ENCODE data around the gene SORCS2. TPM values are rescaled to one million over a fixed set of nuclear protein-coding genes. Genes with fewer than 3 reads are reported as not detected.

SORCS2 gene
- total RNA-seq, 3 donors from 2014 or later = 0.66 to 1.3 (median 0.80) TPM

DNA sequence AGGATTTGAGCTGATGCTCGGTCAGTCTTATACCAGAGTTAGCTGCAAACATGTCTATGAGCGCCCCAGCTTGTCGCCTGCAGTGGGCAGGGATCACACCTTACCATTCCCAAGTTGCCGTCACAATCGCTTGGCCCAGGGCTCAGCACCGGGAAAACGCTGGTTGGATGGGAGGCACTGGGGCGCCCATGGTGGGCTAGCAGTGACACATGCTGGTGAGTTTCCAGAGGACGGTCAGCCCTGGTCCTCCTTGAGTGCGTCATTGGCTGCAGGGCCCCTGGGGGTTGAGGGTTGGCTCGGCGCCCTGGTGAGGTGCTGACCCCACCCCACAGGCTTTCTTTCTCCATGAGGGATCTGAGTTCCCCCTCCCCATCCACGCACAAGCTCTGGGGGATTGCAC lies 50.4 kb downstream of the SORCS2 start:
- Histone ChIP-seq H3K9me3 (peaks cover 0 to 10% of the 10 kb centered on the region in 2 donors), H3K27me3 (no peaks in the 10 kb centered on the region), H3K36me3 (no peaks in the 10 kb centered on the region), H3K27ac (no peak overlapping the region), H3K4me3 (no peak overlapping the region), H3K4me1 (no peaks in the 10 kb centered on the region)
- DNase-seq (ENCODE audit: low spot score in 2 of 2) = no peak
- intact Hi-C loops (cut with DNase I; ENCODE audit: low total_unique reads) = no loop called here
- TF ChIP-seq POLR2A (IDR thresholded peaks at IDR 0.05) (no peak), POLR2AphosphoS5 (IDR thresholded peaks at IDR 0.05) (no peak)
- TF ChIP-seq, protein P1, sequence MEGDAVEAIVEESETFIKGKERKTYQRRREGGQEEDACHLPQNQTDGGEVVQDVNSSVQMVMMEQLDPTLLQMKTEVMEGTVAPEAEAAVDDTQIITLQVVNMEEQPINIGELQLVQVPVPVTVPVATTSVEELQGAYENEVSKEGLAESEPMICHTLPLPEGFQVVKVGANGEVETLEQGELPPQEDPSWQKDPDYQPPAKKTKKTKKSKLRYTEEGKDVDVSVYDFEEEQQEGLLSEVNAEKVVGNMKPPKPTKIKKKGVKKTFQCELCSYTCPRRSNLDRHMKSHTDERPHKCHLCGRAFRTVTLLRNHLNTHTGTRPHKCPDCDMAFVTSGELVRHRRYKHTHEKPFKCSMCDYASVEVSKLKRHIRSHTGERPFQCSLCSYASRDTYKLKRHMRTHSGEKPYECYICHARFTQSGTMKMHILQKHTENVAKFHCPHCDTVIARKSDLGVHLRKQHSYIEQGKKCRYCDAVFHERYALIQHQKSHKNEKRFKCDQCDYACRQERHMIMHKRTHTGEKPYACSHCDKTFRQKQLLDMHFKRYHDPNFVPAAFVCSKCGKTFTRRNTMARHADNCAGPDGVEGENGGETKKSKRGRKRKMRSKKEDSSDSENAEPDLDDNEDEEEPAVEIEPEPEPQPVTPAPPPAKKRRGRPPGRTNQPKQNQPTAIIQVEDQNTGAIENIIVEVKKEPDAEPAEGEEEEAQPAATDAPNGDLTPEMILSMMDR (IDR thresholded peaks at IDR 0.05) = no peak

DNA sequence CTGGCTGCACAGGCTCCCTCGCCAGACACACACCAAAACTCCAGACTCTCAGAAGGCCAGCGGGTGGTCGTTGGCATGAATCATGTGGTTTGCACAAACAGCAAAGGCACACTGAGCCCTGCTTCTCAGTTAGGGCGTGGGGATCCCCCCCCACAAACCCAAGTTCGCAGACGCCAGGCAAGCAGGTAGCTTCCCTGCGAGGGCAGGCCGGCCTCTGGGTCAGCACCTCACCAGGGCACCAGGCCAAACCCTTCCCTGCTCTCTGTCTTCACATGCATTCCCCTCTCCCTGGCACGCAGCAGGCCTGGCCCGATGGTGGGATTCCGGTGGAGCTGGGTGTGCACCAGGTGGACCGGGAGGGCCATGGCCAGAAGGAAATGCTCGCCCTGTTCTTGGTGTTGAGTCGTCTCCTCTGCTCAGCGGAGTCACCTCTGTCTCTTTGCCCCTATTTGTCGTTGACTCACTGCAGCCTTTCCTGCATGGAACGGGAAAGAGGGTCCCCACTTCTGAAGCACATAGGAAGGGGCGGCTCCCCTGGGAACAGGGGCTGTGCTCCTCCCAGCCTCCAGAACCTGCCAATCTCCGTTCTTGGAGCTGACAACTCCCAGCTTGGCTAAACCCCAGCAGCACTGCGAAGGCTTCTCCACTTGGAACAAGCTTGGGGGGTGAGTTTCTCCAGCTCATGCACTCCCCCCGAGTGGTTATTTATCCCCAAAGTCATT lies 51.4 kb downstream of the SORCS2 start:
- Histone ChIP-seq H3K27ac (no peak overlapping the region), H3K4me1 (no peaks in the 10 kb centered on the region), H3K36me3 (no peaks in the 10 kb centered on the region), H3K4me3 (no peak overlapping the region), H3K27me3 (no peaks in the 10 kb centered on the region), H3K9me3 (peaks cover 0 to 5% of the 10 kb centered on the region in 2 donors)
- intact Hi-C loops (cut with DNase I; ENCODE audit: low total_unique reads) = no loop called here
- TF ChIP-seq, protein P1 (IDR thresholded peaks at IDR 0.05) = no peak
- no peak for TF ChIP-seq POLR2AphosphoS5 (IDR thresholded peaks at IDR 0.05)
- no peak for TF ChIP-seq POLR2A (IDR thresholded peaks at IDR 0.05)
- DNase-seq (ENCODE audit: low spot score in 2 of 2) = no peak

DNA sequence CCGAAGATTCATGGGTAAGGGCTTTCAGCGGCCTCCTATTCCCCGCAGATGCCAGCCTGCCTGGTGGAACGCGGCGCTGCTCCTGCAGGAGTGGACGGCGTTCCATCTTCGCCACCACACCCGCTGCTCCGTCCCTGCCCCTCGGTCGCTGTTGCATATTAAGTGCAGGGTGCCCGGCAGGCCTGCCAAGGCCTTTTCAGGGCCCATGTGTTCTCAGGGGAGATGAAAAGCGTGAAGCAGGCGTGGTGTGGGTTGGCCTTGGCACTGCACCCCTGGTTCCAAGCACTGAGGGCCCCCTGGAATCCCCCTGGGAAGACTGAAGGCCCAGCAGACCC lies 52.0 kb downstream of the SORCS2 start:
- Histone ChIP-seq H3K4me3 (no peak overlapping the region), H3K27ac (no peak overlapping the region), H3K9me3 (no peaks in the 10 kb centered on the region), H3K4me1 (no peaks in the 10 kb centered on the region), H3K27me3 (no peaks in the 10 kb centered on the region), H3K36me3 (no peaks in the 10 kb centered on the region)
- intact Hi-C loops (cut with DNase I; ENCODE audit: low total_unique reads) = no loop called here
- DNase-seq (ENCODE audit: low spot score in 2 of 2) = no peak
- TF ChIP-seq, protein P1 (IDR thresholded peaks at IDR 0.05) = no peak
- no peak for TF ChIP-seq POLR2AphosphoS5 (IDR thresholded peaks at IDR 0.05)
- no peak for TF ChIP-seq POLR2A (IDR thresholded peaks at IDR 0.05)

DNA sequence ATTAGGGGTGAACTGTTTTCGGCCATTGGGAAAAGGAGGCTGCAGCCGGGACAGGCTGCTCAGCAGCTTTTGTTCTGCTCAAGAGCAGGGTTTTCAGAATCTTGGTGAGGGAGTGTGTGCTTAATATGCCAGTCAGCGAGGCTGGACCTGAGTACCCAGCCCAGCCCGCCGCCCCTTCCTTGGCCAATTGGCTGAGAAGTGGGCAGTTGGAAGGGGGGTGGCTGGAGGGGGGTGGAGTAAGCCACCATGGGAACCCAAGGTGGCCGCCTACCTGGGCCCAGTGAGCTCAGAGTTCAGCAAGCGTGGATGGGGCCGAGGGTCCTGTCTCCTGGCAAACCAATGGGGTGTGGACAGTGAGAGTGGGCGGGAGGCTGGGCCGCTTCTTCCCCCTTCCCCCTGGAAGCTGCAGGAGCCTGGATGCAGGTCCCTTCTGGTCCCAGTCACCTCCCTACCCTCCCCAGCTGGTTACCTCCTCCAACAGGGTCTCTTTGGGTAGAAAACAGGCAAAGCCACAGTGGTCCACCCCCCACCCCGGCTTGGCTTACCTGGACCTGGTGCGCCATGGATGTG lies 52.5 kb downstream of the SORCS2 start:
- no peak overlapping the region for H3K27ac ChIP-seq
- TF ChIP-seq, protein P1 (IDR thresholded peaks at IDR 0.05) = no peak
- TF ChIP-seq POLR2A (IDR thresholded peaks at IDR 0.05) (no peak), POLR2AphosphoS5 (IDR thresholded peaks at IDR 0.05) (no peak)
- intact Hi-C loops (cut with DNase I; ENCODE audit: low total_unique reads) = no loop called here

DNA sequence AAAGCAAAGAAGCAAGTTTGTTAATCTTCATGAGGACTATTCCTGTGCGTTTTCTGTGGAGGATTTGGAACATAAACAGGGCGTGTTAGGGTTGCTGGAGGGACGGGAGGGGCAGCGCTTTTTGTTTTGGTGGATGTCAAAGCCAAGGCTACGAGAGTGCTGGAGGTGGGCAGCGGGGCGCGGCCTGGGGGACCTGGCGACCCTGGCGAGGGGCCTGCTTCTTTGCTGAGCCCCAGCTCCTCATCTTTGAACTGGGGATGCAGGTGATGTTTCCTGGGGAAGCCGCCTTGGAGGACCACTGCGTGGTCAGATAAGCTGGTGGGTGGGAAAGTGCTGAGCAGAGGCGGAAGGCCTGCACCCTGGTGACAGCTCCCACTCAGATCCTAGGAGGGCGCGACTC lies 55.2 kb downstream of the SORCS2 start:
- Histone ChIP-seq H3K27me3 (no peaks in the 10 kb centered on the region), H3K27ac (no peak overlapping the region), H3K36me3 (no peaks in the 10 kb centered on the region), H3K9me3 (no peaks in the 10 kb centered on the region), H3K4me3 (no peak overlapping the region), H3K4me1 (no peaks in the 10 kb centered on the region)
- intact Hi-C loops (cut with DNase I; ENCODE audit: low total_unique reads) = no loop called here
- TF ChIP-seq, protein P1 (IDR thresholded peaks at IDR 0.05) = no peak
- TF ChIP-seq POLR2A (IDR thresholded peaks at IDR 0.05) = no peak
- TF ChIP-seq POLR2AphosphoS5 (IDR thresholded peaks at IDR 0.05) = no peak
- no peak for DNase-seq (ENCODE audit: low spot score in 2 of 2)

More for the DNA sequence above, 52.5 kb downstream of the SORCS2 start:
- Histone ChIP-seq H3K4me3 (no peak overlapping the region), H3K4me1 (no peaks in the 10 kb centered on the region), H3K9me3 (no peaks in the 10 kb centered on the region), H3K27me3 (no peaks in the 10 kb centered on the region), H3K36me3 (no peaks in the 10 kb centered on the region)
- no peak for DNase-seq (ENCODE audit: low spot score in 2 of 2)

Data from breast epithelium (tissue), 4 donors.